Measurements from ENCODE around the gene CCL21. TPM values are rescaled to one million over a fixed set of nuclear protein-coding genes. Genes with fewer than 3 reads are reported as not detected.

CCL21 gene
- total RNA-seq, 2 donors from 2014 or later, result 7.2 to 24.5 TPM

- intact Hi-C loops (cut with DNase I), result loop anchor here (10.0 kb wide), 1 partner anchor 275 kb away; the partner anchor contains the start of gene DNAJB5
- no peak for DNase-seq (ENCODE audit: low spot score)
- Histone ChIP-seq H3K27me3 (replicated peaks; ENCODE audit: insufficient read depth) (no peaks in the 10 kb centered on the region), H3K36me3 (no peaks in the 10 kb centered on the region), H3K9me3 (no peaks in the 10 kb centered on the region), H3K4me3 (no peak overlapping the region), H3K4me1 (replicated peaks) (no peaks in the 10 kb centered on the region), H3K27ac (no peak overlapping the region)
- TF ChIP-seq POLR2AphosphoS5 (IDR thresholded peaks at IDR 0.05) (no peak), POLR2A (IDR thresholded peaks at IDR 0.05) (no peak), CTCF (IDR thresholded peaks at IDR 0.05) (no peak)
- WGBS, result 97% methylated on average over 9 of the region's 9 CpGs
Measured at GRCh38 chr9:34709196-34709978, 549 bp downstream of the CCL21 start.

- Histone ChIP-seq H3K27ac (no peak overlapping the region), H3K36me3 (no peaks in the 10 kb centered on the region), H3K27me3 (replicated peaks; ENCODE audit: insufficient read depth) (no peaks in the 10 kb centered on the region), H3K4me1 (replicated peaks) (no peaks in the 10 kb centered on the region), H3K9me3 (no peaks in the 10 kb centered on the region), H3K4me3 (no peak overlapping the region)
- DNase-seq (ENCODE audit: low spot score), result no peak
- WGBS, result 75% methylated on average over 2 of the region's 2 CpGs
- intact Hi-C loops (cut with DNase I), result loop anchor here (10.0 kb wide), 1 partner anchor 278 kb away; the partner anchor contains the start of gene DNAJB5
- TF ChIP-seq POLR2A (IDR thresholded peaks at IDR 0.05) (no peak), POLR2AphosphoS5 (IDR thresholded peaks at IDR 0.05) (no peak)
Measured at GRCh38 chr9:34707130-34707529, 2.8 kb downstream of the CCL21 start.

DNA sequence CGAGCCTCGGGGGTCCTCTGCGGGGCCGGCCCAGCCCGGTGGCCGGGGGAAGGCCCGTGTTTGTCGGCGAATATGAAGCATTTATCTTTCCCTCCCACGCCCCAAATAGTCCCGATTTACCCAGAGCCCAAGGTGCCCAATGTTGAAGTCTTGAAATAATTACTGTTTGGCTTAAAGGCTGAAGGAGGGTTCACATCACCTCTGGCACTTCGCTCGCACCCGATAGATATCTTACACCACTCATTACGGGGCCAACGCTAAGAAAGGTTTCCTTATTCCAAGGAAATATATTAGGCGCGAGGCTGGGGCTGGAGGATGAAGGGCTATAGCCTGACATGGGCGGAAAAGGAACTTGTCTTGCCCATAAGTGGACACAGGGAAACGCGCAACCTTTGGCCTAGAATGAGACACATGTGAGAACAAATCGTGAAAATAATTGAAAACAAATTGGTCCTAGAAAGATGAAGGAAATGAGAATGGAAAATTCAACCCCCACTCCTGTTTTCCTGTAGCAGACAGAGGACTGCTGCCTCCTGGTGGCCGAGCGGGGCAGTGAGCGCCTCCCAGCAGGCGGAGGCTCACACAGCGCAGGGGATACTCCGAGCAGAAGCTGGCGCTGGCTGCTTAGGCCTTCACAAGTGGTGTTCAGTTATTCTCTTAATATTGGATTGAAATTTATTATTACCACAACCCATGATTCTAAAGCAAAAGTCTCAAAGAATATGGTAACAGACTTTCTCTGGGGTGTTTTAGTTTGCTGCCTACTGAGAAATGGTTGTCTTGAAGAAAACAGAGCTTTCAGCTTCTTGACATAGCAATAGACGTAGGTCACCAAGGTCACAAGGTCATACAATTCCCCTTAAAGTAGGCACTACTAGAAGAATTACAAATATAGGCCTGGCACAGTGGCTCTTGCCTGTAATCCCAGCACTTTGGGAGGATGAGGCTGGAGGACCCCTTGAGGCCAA is 7.9 kb downstream of the CCL21 start:
- no peaks in the 10 kb centered on the region for H3K4me1 ChIP-seq (replicated peaks)

GRCh38 chr9:34701023-34701768 is 8.7 kb downstream of the CCL21 start:
- Histone ChIP-seq H3K27me3 (replicated peaks; ENCODE audit: insufficient read depth) (no peaks in the 10 kb centered on the region), H3K36me3 (no peaks in the 10 kb centered on the region), H3K4me3 (peak overlapping the region; percentile 50 to 55), H3K4me1 (replicated peaks) (no peaks in the 10 kb centered on the region), H3K9me3 (no peaks in the 10 kb centered on the region), H3K27ac (peak overlapping the region; percentile 70 to 80)
- DNase-seq (ENCODE audit: low spot score), result peak; percentile 46
- no peak for TF ChIP-seq POLR2A (IDR thresholded peaks at IDR 0.05)
- TF ChIP-seq CTCF (IDR thresholded peaks at IDR 0.05), result peak; percentile 83 to 92 (median 90)
- no peak for TF ChIP-seq POLR2AphosphoS5 (IDR thresholded peaks at IDR 0.05)
- WGBS, result 18% methylated on average over 19 of the region's 52 CpGs
- intact Hi-C loops (cut with DNase I), result loop anchor here (5.0 to 10.0 kb wide), 3 partner anchors 34 to 284 kb away; partner anchors contain the start of genes DCTN3 and DNAJB5

More for the DNA sequence above, 7.9 kb downstream of the CCL21 start:
- peak overlapping the region; percentile 50 to 55 for H3K4me3 ChIP-seq
- no peaks in the 10 kb centered on the region for H3K36me3 ChIP-seq
- TF ChIP-seq POLR2AphosphoS5 (IDR thresholded peaks at IDR 0.05) (peak; percentile 78), CTCF (IDR thresholded peaks at IDR 0.05) (peak; percentile 90 to 95 (median 94)), POLR2A (IDR thresholded peaks at IDR 0.05) (no peak)
- H3K27me3 ChIP-seq (replicated peaks; ENCODE audit: insufficient read depth), result no peaks in the 10 kb centered on the region
- peak; percentile 83 for DNase-seq (ENCODE audit: low spot score)
- intact Hi-C loops (cut with DNase I), result loop anchor here (5.0 to 10.0 kb wide), 3 partner anchors 35 to 283 kb away; partner anchors contain the start of genes DCTN3 and DNAJB5
- H3K27ac ChIP-seq, result peak overlapping the region; percentile 70 to 80
- H3K9me3 ChIP-seq, result no peaks in the 10 kb centered on the region
- 4% methylated on average over 30 of the region's 30 CpGs for WGBS

Measured in prostate gland (tissue), 2 donors.